ENCODE results near the gene MTR.

DNA sequence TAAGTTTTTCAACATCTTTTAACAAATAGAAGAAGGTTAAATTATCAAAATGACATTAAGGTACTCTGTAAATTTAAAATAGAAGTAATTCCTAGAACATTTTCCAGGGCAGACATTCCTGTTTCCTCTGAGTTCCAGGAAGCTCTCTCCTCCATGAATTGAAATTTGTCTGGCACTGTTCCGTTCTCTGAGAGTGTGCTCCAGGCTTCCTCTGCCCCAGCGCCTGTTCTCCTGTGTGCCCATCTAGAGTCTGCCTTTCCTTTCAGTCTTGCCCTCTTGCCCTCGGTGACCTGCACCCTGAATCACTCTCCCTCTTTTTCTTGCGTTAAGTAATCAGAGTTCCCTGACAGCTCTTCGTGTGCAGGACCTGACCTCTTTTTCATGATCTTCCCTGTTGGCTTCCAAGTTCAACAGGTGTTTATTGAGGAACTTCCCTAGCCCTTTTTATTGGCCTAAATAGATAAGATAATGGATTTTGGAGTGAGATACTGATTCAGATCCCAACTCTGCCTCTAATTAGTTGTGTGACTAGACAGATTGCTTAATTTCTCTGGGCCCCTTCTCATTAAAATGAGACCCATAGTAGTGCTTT, 77.1 kb downstream of the MTR start:
- TF ChIP-seq, protein P1, sequence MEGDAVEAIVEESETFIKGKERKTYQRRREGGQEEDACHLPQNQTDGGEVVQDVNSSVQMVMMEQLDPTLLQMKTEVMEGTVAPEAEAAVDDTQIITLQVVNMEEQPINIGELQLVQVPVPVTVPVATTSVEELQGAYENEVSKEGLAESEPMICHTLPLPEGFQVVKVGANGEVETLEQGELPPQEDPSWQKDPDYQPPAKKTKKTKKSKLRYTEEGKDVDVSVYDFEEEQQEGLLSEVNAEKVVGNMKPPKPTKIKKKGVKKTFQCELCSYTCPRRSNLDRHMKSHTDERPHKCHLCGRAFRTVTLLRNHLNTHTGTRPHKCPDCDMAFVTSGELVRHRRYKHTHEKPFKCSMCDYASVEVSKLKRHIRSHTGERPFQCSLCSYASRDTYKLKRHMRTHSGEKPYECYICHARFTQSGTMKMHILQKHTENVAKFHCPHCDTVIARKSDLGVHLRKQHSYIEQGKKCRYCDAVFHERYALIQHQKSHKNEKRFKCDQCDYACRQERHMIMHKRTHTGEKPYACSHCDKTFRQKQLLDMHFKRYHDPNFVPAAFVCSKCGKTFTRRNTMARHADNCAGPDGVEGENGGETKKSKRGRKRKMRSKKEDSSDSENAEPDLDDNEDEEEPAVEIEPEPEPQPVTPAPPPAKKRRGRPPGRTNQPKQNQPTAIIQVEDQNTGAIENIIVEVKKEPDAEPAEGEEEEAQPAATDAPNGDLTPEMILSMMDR (IDR thresholded peaks at IDR 0.05; ENCODE audit: low read length): no peak
- TF ChIP-seq EZH2 (IDR thresholded peaks at IDR 0.05; ENCODE audit: borderline replicate concordance, low read length): no peak
